ENCODE measurements around the gene MRPS12.

MRPS12 gene

GRCh38 chr19:38891771-38892170 is 39.0 kb upstream of the MRPS12 start:
- Histone ChIP-seq H3K27me3 (replicated peaks) (no peaks in the 10 kb centered on the region), H3K4me3 (ENCODE audit: low read depth, low read length) (no peak overlapping the region), H3K36me3 (replicated peaks) (peaks cover 14% of the 10 kb centered on the region), H3K27ac (no peak overlapping the region)
- no peak for TF ChIP-seq CTCF (IDR thresholded peaks at IDR 0.05; ENCODE audit: low read depth, low read length, missing control alignments)
- in situ Hi-C loops (cut with HindIII; ENCODE audit: low pct_ligation_motif_present, low sequenced_read_pairs), result no loop called here
- DNase-seq, result no peak

- Histone ChIP-seq H3K4me3 (ENCODE audit: low read depth, low read length) (no peak overlapping the region), H3K27ac (no peak overlapping the region), H3K27me3 (replicated peaks) (no peaks in the 10 kb centered on the region), H3K36me3 (replicated peaks) (peaks cover 14% of the 10 kb centered on the region)
- in situ Hi-C loops (cut with HindIII; ENCODE audit: low pct_ligation_motif_present, low sequenced_read_pairs), result no loop called here
- no peak for DNase-seq
- no peak for TF ChIP-seq CTCF (IDR thresholded peaks at IDR 0.05; ENCODE audit: low read depth, low read length, missing control alignments)
Observed at GRCh38 chr19:38892841-38893240, 37.9 kb upstream of the MRPS12 start.

GRCh38 chr19:38893341-38893771 is 37.4 kb upstream of the MRPS12 start:
- no peak overlapping the region for H3K27ac ChIP-seq
- peaks cover 13% of the 10 kb centered on the region for H3K36me3 ChIP-seq (replicated peaks)
- no peak for DNase-seq
- TF ChIP-seq CTCF (IDR thresholded peaks at IDR 0.05; ENCODE audit: low read depth, low read length, missing control alignments), result no peak
- H3K27me3 ChIP-seq (replicated peaks), result no peaks in the 10 kb centered on the region
- in situ Hi-C loops (cut with HindIII; ENCODE audit: low pct_ligation_motif_present, low sequenced_read_pairs), result no loop called here
- H3K4me3 ChIP-seq (ENCODE audit: low read depth, low read length), result no peak overlapping the region

GRCh38 chr19:38894968-38895367 is 35.8 kb upstream of the MRPS12 start:
- H3K27me3 ChIP-seq (replicated peaks), result no peaks in the 10 kb centered on the region
- H3K36me3 ChIP-seq (replicated peaks), result no peaks in the 10 kb centered on the region
- H3K27ac ChIP-seq, result no peak overlapping the region
- no peak overlapping the region for H3K4me3 ChIP-seq (ENCODE audit: low read depth, low read length)
- TF ChIP-seq CTCF (IDR thresholded peaks at IDR 0.05; ENCODE audit: low read depth, low read length, missing control alignments), result no peak
- in situ Hi-C loops (cut with HindIII; ENCODE audit: low pct_ligation_motif_present, low sequenced_read_pairs), result no loop called here
- DNase-seq, result no peak

- no peaks in the 10 kb centered on the region for H3K27me3 ChIP-seq (replicated peaks)
- in situ Hi-C loops (cut with HindIII; ENCODE audit: low pct_ligation_motif_present, low sequenced_read_pairs), result no loop called here
- peak overlapping the region; percentile 71 for H3K27ac ChIP-seq
- H3K36me3 ChIP-seq (replicated peaks), result no peaks in the 10 kb centered on the region
- peak; percentile 11 for DNase-seq
- H3K4me3 ChIP-seq (ENCODE audit: low read depth, low read length), result peak overlapping the region; percentile 92
- no peak for TF ChIP-seq CTCF (IDR thresholded peaks at IDR 0.05; ENCODE audit: low read depth, low read length, missing control alignments)
Observed at GRCh38 chr19:38898788-38899446, 31.8 kb upstream of the MRPS12 start.
